GM11168 (cell line): ENCODE data around the gene RELL2.

Experiments
- in situ Hi-C: fragments of 300-500 bp; cut with MboI; formaldehyde crosslinking; loops from one replicate; pipeline ENCODE4 v1.12.0; 2022; ENCODE audit warnings: low sequenced_read_pairs; ENCODE audit not compliant: unreplicated experiment

Gene RELL2

DNA sequence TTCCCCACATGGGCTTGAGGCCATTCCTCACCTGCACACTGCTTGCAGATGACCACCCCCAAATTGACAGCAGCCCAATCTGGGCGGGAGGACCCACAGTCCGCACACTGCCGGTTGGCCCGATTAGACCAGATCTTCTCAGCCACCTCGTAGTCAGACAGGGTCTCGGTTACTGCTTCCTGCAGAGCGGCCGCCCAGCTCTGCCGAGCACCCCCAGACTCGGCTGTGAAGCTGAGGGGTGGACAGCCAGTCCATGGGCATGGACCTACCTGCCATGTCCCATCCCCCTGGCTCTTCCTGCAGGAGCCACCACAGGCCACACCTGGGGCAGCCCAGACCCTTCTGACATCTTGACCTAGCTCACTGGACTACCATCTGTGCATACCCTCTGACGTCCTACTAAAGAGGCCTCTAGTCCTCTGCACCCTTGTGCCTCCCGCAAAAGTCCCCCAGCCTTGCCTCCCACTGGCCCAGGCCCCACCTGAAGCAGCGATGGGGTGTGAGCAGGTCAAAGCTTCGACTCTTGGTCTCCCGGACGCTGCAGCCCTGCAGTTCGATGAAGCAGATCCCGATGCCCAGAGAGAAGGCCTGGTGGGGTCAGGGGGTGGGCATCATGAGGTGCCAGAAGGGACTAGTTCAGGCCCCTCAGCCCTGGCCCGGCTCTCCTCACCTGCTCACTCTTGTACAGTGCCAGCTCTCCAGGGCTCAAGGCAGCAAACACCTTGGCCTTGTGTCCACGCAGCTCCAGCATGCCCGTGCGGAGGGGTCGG is 35.5 kb downstream of the RELL2 start:
- in situ Hi-C loops: no loop called here

GRCh38 chr5:141672841-141673813 is 36.3 kb downstream of the RELL2 start:
- in situ Hi-C loops: no loop called here

- in situ Hi-C loops: loop anchor here (25.0 kb wide), 1 partner anchor 463 kb away; no protein-coding TSS in a partner anchor
Observed at GRCh38 chr5:141674747-141675146, 38.0 kb downstream of the RELL2 start.

- in situ Hi-C loops: loop anchor here (25.0 kb wide), 1 partner anchor 462 kb away; no protein-coding TSS in a partner anchor
Observed at GRCh38 chr5:141675672-141676071, 38.9 kb downstream of the RELL2 start.

- in situ Hi-C loops: loop anchor here (25.0 kb wide), 1 partner anchor 460 kb away; no protein-coding TSS in a partner anchor
Observed at GRCh38 chr5:141677415-141677814, 40.6 kb downstream of the RELL2 start.

DNA sequence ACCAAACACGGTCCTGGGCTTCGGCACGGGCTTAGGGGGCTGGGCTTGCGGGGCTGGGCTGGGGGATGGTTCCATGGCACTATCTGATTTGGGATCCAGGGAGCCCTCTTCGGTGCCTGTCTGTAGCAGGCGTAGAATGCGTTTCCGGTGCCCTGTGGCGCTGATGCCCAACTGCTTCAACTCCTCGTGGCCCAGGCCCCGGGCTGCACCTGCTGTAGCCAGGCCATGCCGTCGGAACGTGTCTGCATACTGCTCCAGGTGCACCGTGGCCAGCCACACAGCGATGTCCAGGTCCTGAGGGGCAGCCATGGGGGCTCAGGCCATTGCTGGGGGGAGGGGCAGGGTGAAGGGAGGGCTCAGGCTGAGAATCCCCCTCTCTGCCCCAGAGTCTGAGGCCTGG is 43.4 kb downstream of the RELL2 start:
- in situ Hi-C loops: loop anchor here (25.0 kb wide), 1 partner anchor 457 kb away; no protein-coding TSS in a partner anchor

GRCh38 chr5:141680751-141681201 is 44.0 kb downstream of the RELL2 start:
- in situ Hi-C loops: loop anchor here (25.0 kb wide), 1 partner anchor 457 kb away; no protein-coding TSS in a partner anchor

DNA sequence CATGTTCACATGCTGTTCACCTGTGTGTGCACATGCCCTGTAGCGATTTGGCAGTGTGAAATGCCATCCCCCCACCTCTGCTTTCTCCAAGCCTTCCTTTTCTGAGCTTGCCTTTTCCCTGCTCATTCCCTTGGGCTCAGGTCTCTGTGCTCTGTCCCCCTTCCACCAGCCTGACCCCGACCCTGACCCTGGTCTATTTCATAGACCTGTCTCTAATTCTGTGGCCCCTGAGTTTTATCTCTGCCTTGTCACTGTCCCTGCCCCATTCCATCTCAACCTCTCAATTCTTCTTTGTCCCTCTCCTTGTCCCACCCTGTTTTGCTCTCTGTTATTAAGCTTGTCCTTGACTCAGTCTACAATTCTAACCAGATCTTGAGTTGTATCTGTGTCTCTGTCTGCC is 44.5 kb downstream of the RELL2 start:
- in situ Hi-C loops: loop anchor here (25.0 kb wide), 1 partner anchor 456 kb away; no protein-coding TSS in a partner anchor

DNA sequence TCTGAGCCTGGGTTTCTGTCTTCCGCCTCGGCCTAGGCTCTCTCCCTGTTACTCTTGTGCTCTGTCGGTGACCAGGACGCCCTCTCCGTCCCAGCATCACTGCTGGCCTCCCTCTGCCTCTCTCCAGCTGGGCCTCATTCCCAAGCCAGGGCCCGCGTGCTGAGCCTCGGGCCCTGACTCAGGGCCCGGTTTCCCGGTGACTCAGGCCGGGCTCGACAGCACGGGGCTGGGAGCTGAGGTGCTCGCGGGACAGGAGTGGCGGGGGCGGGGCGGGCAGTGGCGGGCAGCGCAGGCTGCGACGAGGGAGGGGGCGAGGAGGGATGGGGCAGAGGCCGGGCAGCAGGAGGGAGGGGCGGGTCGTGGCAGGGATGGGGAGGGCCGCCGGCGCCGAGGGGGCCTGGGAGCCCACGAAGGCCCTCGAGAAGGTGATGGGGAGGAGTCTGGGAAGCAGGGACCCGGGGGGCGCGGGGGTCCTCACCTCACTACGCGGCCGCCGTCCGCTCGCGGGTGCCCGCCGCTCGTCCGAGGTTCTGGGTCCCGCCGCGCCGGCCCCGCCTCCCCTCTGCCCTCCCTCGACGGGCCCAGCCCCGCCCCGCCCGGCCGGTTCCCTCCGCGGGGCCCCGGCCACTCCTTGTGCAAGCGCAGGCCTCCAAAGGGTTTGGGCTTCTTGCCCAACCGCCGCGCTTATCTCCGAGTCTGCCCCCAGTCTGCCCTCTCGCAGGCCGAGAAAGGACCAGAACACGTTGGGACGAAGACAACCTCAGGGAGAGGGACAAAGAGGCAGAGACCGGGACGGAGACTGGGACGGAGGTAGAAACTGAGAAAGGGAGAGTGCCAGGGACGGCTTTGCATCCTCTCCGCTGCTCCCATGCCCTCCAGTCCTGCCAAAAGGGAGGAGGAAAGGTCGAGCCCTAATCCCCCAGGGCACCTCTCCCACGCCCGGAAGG is 45.2 kb downstream of the RELL2 start, which contains the start of gene ARAP3:
TSS of gene ARAP3 (minus strand) at position 536 of the 947 bp plus-strand sequence. CDS start 1,744 bp downstream, outside the sequence.
- in situ Hi-C loops: loop anchor here (25.0 kb wide), 1 partner anchor 455 kb away; no protein-coding TSS in a partner anchor

DNA sequence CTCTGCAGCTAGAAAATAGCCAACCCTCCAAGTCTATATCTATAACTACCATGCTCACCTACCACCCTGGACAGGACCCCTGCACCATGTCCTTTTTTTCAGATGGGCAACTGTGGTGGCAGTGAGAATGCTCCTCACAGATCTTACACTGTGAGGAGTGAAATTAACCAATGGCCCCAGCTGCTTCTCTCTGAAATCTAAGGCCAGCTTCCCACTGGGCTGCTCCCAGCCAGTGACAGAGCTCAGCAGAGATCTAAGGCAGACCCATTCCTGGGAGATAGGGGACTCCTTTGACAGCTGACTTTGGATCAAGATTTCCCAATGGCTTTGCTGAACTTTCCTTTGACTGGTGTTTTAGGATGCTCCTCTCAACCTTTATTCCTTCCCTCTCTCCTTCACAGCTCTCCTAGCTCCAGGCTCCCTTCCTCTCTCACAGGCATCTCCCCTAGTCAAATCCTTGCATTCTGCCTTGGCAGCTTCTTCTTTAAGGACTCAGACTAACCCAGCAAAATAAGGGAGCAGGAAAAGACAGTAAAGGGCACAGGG is 46.9 kb downstream of the RELL2 start:
- in situ Hi-C loops: loop anchor here (25.0 kb wide), 1 partner anchor 454 kb away; no protein-coding TSS in a partner anchor

DNA sequence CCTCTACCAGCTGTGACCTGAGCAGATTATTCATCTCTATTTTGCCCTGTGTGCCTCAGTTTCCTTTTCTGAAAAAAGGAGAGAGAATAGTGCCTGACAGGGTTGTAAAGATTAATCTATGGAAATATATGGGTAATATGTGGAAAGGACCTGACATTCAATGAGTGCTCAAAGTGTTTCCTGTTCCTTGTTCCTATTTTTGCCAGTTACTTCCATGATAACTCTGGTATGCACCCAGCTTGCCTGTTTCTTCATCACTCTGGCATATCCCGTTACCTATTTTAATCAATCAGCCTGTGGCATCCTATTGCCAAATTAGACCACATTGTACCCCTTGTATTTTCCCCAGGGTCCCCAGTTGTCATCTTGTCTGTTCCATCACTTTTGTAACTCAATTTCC is 48.8 kb downstream of the RELL2 start:
- in situ Hi-C loops: loop anchor here (25.0 kb wide), 1 partner anchor 452 kb away; no protein-coding TSS in a partner anchor

GRCh38 chr5:141686648-141687416 is 50.0 kb downstream of the RELL2 start:
- in situ Hi-C loops: loop anchor here (25.0 kb wide), 1 partner anchor 450 kb away; no protein-coding TSS in a partner anchor
